ENCODE data around the gene ATL3.

ATL3 gene

GRCh38 chr11:63599211-63600122 lies 71.7 kb downstream of the ATL3 start:
- Histone ChIP-seq H3K4me2 (ENCODE audit: low read depth, low read length, poor library complexity, severe bottlenecking) (no peak overlapping the region), H3K9me2 (replicated peaks; ENCODE audit: low read depth, low read length) (no peaks in the 10 kb centered on the region), H3K4me1 (ENCODE audit: insufficient read depth, low read length, poor library complexity, severe bottlenecking) (no peaks in the 10 kb centered on the region), H3K9ac (ENCODE audit: low read depth, low read length, poor library complexity, severe bottlenecking) (no peak overlapping the region), H3K79me2 (ENCODE audit: insufficient read depth, low read length) (no peaks in the 10 kb centered on the region), H4K20me1 (ENCODE audit: insufficient read depth, low read length, poor library complexity, severe bottlenecking) (no peaks in the 10 kb centered on the region), H3K9me3 (ENCODE audit: insufficient read depth, low read depth, low read length) (no peaks in the 10 kb centered on the region), H3K4me3 (ENCODE audit: low read length, poor library complexity, severe bottlenecking) (no peak overlapping the region), H2AFZ (ENCODE audit: low read length) (no peak overlapping the region), H3K36me3 (ENCODE audit: insufficient read depth, low read length) (no peaks in the 10 kb centered on the region), H3F3A (ENCODE audit: low read depth) (no peaks in the 10 kb centered on the region), H3K27me3 (ENCODE audit: insufficient read depth, low read length, poor library complexity, severe bottlenecking) (no peaks in the 10 kb centered on the region)
- TF ChIP-seq EZH2phosphoT487 (IDR thresholded peaks at IDR 0.05; ENCODE audit: borderline replicate concordance) (no peak), CTCF (conservative IDR thresholded peaks at IDR 0.05; ENCODE audit: low read length) (no peak)

GRCh38 chr11:63598556-63598955 lies 72.6 kb downstream of the ATL3 start:
- Histone ChIP-seq H3K4me1 (ENCODE audit: insufficient read depth, low read length, poor library complexity, severe bottlenecking) (no peaks in the 10 kb centered on the region), H2AFZ (ENCODE audit: low read length) (no peak overlapping the region), H3K9me2 (replicated peaks; ENCODE audit: low read depth, low read length) (no peaks in the 10 kb centered on the region), H3K36me3 (ENCODE audit: insufficient read depth, low read length) (no peaks in the 10 kb centered on the region), H3K4me2 (ENCODE audit: low read depth, low read length, poor library complexity, severe bottlenecking) (no peak overlapping the region), H3K9me3 (ENCODE audit: insufficient read depth, low read depth, low read length) (no peaks in the 10 kb centered on the region), H3K27me3 (ENCODE audit: insufficient read depth, low read length, poor library complexity, severe bottlenecking) (no peaks in the 10 kb centered on the region), H3F3A (ENCODE audit: low read depth) (no peaks in the 10 kb centered on the region), H3K79me2 (ENCODE audit: insufficient read depth, low read length) (no peaks in the 10 kb centered on the region), H3K9ac (ENCODE audit: low read depth, low read length, poor library complexity, severe bottlenecking) (no peak overlapping the region), H3K4me3 (ENCODE audit: low read length, poor library complexity, severe bottlenecking) (no peak overlapping the region), H4K20me1 (ENCODE audit: insufficient read depth, low read length, poor library complexity, severe bottlenecking) (no peaks in the 10 kb centered on the region)
- TF ChIP-seq EZH2phosphoT487 (IDR thresholded peaks at IDR 0.05; ENCODE audit: borderline replicate concordance) = no peak
- TF ChIP-seq CTCF (conservative IDR thresholded peaks at IDR 0.05; ENCODE audit: low read length) = no peak

- H3K27me3 ChIP-seq (ENCODE audit: insufficient read depth, low read length, poor library complexity, severe bottlenecking) = no peaks in the 10 kb centered on the region
- no peak overlapping the region for H3K9ac ChIP-seq (ENCODE audit: low read depth, low read length, poor library complexity, severe bottlenecking)
- H3F3A ChIP-seq (ENCODE audit: low read depth) = no peaks in the 10 kb centered on the region
- H3K4me3 ChIP-seq (ENCODE audit: low read length, poor library complexity, severe bottlenecking) = no peak overlapping the region
- H3K9me3 ChIP-seq (ENCODE audit: insufficient read depth, low read depth, low read length) = no peaks in the 10 kb centered on the region
- H3K4me1 ChIP-seq (ENCODE audit: insufficient read depth, low read length, poor library complexity, severe bottlenecking) = no peaks in the 10 kb centered on the region
- no peak overlapping the region for H2AFZ ChIP-seq (ENCODE audit: low read length)
- no peaks in the 10 kb centered on the region for H3K9me2 ChIP-seq (replicated peaks; ENCODE audit: low read depth, low read length)
- TF ChIP-seq EZH2phosphoT487 (IDR thresholded peaks at IDR 0.05; ENCODE audit: borderline replicate concordance) (no peak), CTCF (conservative IDR thresholded peaks at IDR 0.05; ENCODE audit: low read length) (no peak)
- no peaks in the 10 kb centered on the region for H3K36me3 ChIP-seq (ENCODE audit: insufficient read depth, low read length)
- H3K79me2 ChIP-seq (ENCODE audit: insufficient read depth, low read length) = no peaks in the 10 kb centered on the region
- no peak overlapping the region for H3K4me2 ChIP-seq (ENCODE audit: low read depth, low read length, poor library complexity, severe bottlenecking)
- no peaks in the 10 kb centered on the region for H4K20me1 ChIP-seq (ENCODE audit: insufficient read depth, low read length, poor library complexity, severe bottlenecking)
Observed at GRCh38 chr11:63595296-63595695, 75.9 kb downstream of the ATL3 start.
